Fibroblast of lung (primary cell): Measurements from ENCODE around the gene TXNIP. TPM values are rescaled to one million over a fixed set of nuclear protein-coding genes. Genes with fewer than 3 reads are reported as not detected.

Experiments used
- DNase-seq, 2 donors: peaks; one replicate each; pipeline versions ENCODE4 v3.0.0 to v3.0.0-alpha.2; 2010; ENCODE audit warnings: low read depth in 2 of 2
- H2AFZ ChIP-seq: 2 replicates; pipeline ENCODE4 v1.5.1; 2012; ENCODE audit warnings: low read length, control low read depth, inconsistent platforms
- H3K27ac ChIP-seq: 2 replicates; pipeline ENCODE4 v1.5.1; 2011; ENCODE audit warnings: low read length, control low read depth; ENCODE audit not compliant: insufficient read depth
- H3K27me3 ChIP-seq: 2 replicates; pipeline ENCODE4 v1.5.1; 2011; ENCODE audit warnings: mild to moderate bottlenecking, low read length; ENCODE audit not compliant: control insufficient read depth, insufficient read depth
- H3K36me3 ChIP-seq: 2 replicates; pipeline ENCODE4 v1.5.1; 2011; ENCODE audit warnings: low read length; ENCODE audit not compliant: control insufficient read depth, insufficient read depth
- H3K4me1 ChIP-seq: 2 replicates; pipeline ENCODE4 v1.5.1; 2011; ENCODE audit warnings: low read length; ENCODE audit not compliant: control insufficient read depth, insufficient read depth; ENCODE audit errors: extremely low read depth
- H3K4me2 ChIP-seq: 2 replicates; pipeline ENCODE4 v1.5.1; 2011; ENCODE audit warnings: low read length, control low read depth; ENCODE audit not compliant: insufficient read depth; ENCODE audit errors: extremely low read depth
- H3K4me3 ChIP-seq, 4 experiments: fragments of 200-600 bp in 1 of 4; sonication (generic) in 1 of 4; replicated peaks in 1 of 4; 2 replicates each; pipeline ENCODE4 v1.5.1; 2011 to 2016; ENCODE audit warnings: low read length in 4 of 4, low read depth in 3 of 4, mild to moderate bottlenecking in 3 of 4, control low read depth in 2 of 4, inconsistent platforms in 1 of 4, mixed read lengths in 1 of 4; ENCODE audit not compliant: insufficient read depth in 1 of 4; ENCODE audit errors: control extremely low read depth in 1 of 4
- H3K79me2 ChIP-seq: 2 replicates; pipeline ENCODE4 v1.5.1; 2012; ENCODE audit warnings: mild to moderate bottlenecking, low read length, inconsistent platforms; ENCODE audit not compliant: control insufficient read depth, insufficient read depth
- H3K9ac ChIP-seq: 2 replicates; pipeline ENCODE4 v1.5.1; 2011; ENCODE audit warnings: mild to moderate bottlenecking, low read length, control low read depth; ENCODE audit not compliant: insufficient read depth
- H3K9me3 ChIP-seq: 2 replicates; pipeline ENCODE4 v1.5.1; 2012; ENCODE audit warnings: low read depth, low read length; ENCODE audit not compliant: control insufficient read depth, insufficient read depth
- H4K20me1 ChIP-seq: 2 replicates; pipeline ENCODE4 v1.5.1; 2011; ENCODE audit warnings: low read length; ENCODE audit not compliant: control insufficient read depth, insufficient read depth; ENCODE audit errors: extremely low read depth
- EZH2 ChIP-seq: IDR thresholded peaks from 2 replicates; pipeline ENCODE4 v1.5.1; 2012; ENCODE audit warnings: low read length, control low read depth, mild to moderate bottlenecking; ENCODE audit errors: missing control alignments
- polyA plus RNA-seq, 2 donors: library from polyadenylated mRNA; depleted of rRNA in 1 of 2; stranded (reverse) in 1 of 2; unstranded in 1 of 2; fragments of >200 nt; gene quantifications; 2 replicates each; pipeline ENCODE4 v1.2.1, GENCODE V29; 2011 to 2012; ENCODE audit warnings: missing spikeins in 1 of 2
- total RNA-seq: library from RNA; depleted of rRNA; stranded (reverse); fragments of >200 nt; gene quantifications from 2 replicates; pipeline ENCODE4 v1.2.1, GENCODE V29; 2014
- TF ChIP-seq, protein P1 (sequence below), 2 donors: IDR thresholded peaks in 1 of 2; conservative IDR thresholded peaks in 1 of 2; 1 replicate in 1 of 2; 2 replicates in 1 of 2; pipeline ENCODE4 v1.5.1; 2011 to 2012; ENCODE audit warnings: low read length in 2 of 2, control low read depth in 1 of 2, inconsistent platforms in 1 of 2, low read depth in 1 of 2, mild to moderate bottlenecking in 1 of 2

Gene TXNIP
- total and polyA plus RNA-seq, 2 donors (not counting 1 experiment from before 2014, with no cell fraction given), result 204 to 773 TPM

DNA sequence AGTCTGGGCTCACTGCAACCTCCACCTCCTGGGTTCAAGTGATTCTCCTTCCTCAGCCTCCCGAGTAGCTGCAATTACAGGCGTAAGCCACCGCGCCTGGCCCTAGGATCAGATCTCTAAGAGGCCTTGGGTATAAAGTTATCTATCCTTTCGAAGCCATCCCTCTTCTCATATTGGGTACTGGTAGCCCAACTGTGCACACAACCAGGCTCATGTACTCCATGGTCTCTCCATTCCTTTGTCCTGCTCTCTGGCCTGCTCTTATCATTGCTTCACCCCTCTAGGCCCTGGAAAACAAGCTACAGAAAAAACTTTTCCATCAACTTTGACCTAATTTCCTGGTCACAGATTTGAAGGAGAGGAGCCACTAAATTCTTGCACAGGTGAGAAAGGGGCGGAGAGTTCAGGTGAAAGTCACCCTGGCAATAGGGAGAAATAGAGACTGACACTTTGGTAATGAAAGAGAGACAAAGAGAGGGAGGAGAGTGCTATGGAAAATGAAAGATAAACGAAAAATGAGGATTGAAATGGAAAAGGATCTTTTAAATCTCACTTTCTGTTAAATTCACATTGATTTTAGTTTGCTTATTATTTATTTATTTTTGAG lies 6.0 kb downstream of the TXNIP start:
- H2AFZ ChIP-seq, result no peak overlapping the region
- H4K20me1 ChIP-seq, result no peaks in the 10 kb centered on the region
- DNase-seq, result no peak

DNA sequence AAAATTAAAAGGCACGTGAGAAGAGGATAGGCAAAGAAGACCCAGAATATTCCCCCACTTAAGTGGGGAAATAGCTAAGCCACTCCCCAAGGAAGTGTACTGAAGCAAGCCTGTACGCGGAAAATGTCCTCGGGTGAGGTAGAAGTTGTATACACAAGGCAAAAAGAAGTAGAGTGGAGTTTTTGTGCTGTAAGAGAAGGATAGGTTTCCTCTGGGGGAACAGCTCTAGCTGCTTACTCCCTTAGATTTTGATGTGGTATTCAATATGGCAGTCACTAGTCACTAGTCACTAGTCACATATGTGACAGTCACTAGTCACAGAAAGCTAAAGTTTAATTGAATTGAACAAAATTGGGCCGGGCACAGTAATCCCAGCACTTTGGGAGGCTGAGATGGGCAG lies 7.6 kb downstream of the TXNIP start:
- H3K4me3 ChIP-seq, result no peak overlapping the region
- H3K36me3 ChIP-seq, result no peaks in the 10 kb centered on the region
- H3K9me3 ChIP-seq, result no peaks in the 10 kb centered on the region
- no peaks in the 10 kb centered on the region for H3K27me3 ChIP-seq
- no peaks in the 10 kb centered on the region for H3K79me2 ChIP-seq
- H4K20me1 ChIP-seq, result no peaks in the 10 kb centered on the region
- TF ChIP-seq, protein P1, sequence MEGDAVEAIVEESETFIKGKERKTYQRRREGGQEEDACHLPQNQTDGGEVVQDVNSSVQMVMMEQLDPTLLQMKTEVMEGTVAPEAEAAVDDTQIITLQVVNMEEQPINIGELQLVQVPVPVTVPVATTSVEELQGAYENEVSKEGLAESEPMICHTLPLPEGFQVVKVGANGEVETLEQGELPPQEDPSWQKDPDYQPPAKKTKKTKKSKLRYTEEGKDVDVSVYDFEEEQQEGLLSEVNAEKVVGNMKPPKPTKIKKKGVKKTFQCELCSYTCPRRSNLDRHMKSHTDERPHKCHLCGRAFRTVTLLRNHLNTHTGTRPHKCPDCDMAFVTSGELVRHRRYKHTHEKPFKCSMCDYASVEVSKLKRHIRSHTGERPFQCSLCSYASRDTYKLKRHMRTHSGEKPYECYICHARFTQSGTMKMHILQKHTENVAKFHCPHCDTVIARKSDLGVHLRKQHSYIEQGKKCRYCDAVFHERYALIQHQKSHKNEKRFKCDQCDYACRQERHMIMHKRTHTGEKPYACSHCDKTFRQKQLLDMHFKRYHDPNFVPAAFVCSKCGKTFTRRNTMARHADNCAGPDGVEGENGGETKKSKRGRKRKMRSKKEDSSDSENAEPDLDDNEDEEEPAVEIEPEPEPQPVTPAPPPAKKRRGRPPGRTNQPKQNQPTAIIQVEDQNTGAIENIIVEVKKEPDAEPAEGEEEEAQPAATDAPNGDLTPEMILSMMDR (conservative IDR thresholded peaks at IDR 0.05 in 1 of 2, IDR thresholded peaks at IDR 0.05 in 1 of 2; ENCODE audit: low read depth in 1 of 2, low read length in 2 of 2), result no peak
- TF ChIP-seq EZH2, result no peak
- no peak overlapping the region for H3K27ac ChIP-seq
- H3K4me2 ChIP-seq, result no peak overlapping the region
- DNase-seq, result no peak
- peaks cover 10% of the 10 kb centered on the region for H3K4me1 ChIP-seq
- H3K9ac ChIP-seq, result no peak overlapping the region
- H2AFZ ChIP-seq, result no peak overlapping the region

More for the DNA sequence above, 6.0 kb downstream of the TXNIP start:
- H3K9ac ChIP-seq, result no peak overlapping the region
- H3K4me1 ChIP-seq, result peaks cover 9% of the 10 kb centered on the region
- peaks cover 8% of the 10 kb centered on the region for H3K79me2 ChIP-seq
- H3K27me3 ChIP-seq, result no peaks in the 10 kb centered on the region
- peaks cover 4% of the 10 kb centered on the region for H3K36me3 ChIP-seq
- no peak overlapping the region for H3K27ac ChIP-seq
- TF ChIP-seq, protein P1 (conservative IDR thresholded peaks at IDR 0.05 in 1 of 2, IDR thresholded peaks at IDR 0.05 in 1 of 2; ENCODE audit: low read depth in 1 of 2, low read length in 2 of 2), result no peak
- no peak for TF ChIP-seq EZH2
- H3K9me3 ChIP-seq, result no peaks in the 10 kb centered on the region
- H3K4me2 ChIP-seq, result no peak overlapping the region
- peak overlapping the region in 1 of 4 experiments; percentile 9 for H3K4me3 ChIP-seq

DNA sequence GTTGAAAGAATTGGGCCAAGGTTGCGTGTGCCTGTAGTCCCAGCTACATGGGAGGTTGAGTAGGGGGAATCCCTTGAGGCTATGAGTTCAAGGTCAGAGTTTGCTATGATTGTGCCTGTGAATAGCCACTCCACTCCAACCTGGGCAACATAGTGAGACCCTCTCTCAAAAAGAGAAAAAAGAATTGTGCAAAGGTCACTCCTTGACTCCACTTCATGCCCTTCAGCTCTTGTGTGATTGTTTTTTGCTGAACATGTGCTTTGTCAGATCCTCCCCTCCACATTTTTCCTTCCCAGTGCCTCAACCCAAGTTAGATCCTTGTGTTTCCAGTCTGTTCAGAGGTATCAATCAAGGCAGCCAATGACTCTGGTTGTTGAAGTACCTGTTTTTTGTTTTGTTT lies 8.5 kb downstream of the TXNIP start:
- Histone ChIP-seq H3K36me3 (no peaks in the 10 kb centered on the region), H4K20me1 (no peaks in the 10 kb centered on the region), H3K4me1 (peaks cover 8% of the 10 kb centered on the region), H3K4me3 (no peak overlapping the region), H3K27me3 (no peaks in the 10 kb centered on the region), H3K4me2 (no peak overlapping the region), H3K9me3 (no peaks in the 10 kb centered on the region), H3K9ac (no peak overlapping the region), H2AFZ (no peak overlapping the region), H3K79me2 (no peaks in the 10 kb centered on the region), H3K27ac (no peak overlapping the region)
- TF ChIP-seq, protein P1 (conservative IDR thresholded peaks at IDR 0.05 in 1 of 2, IDR thresholded peaks at IDR 0.05 in 1 of 2; ENCODE audit: low read depth in 1 of 2, low read length in 2 of 2), result no peak
- no peak for TF ChIP-seq EZH2
- DNase-seq, result no peak
